IMR-90 (cell line): ENCODE data around the gene ZBTB8A. TPM values are rescaled to one million over a fixed set of nuclear protein-coding genes. Genes with fewer than 3 reads are reported as not detected.

Experiments
- ATAC-seq: fragments of 200-7000 bp; cut with Tn5 transposase; 2 replicates; pipeline ENCODE4 v1.9.1; 2020; ENCODE audit warnings: low read depth, mild to moderate bottlenecking, moderate library complexity
- BruUV-seq: library from RNA; stranded (reverse); fragments of 400-500 nt; replicated peaks from 2 replicates; lab custom pipeline; 2021; lab: Mats Ljungman, UMichigan
- CTCF ChIA-PET: fragments of 300-600 bp; formaldehyde crosslinking; extraction: SDS; loops from one replicate; lab custom pipeline; 2021; ENCODE audit warnings: antibody characterized with exemption; lab: Yijun Ruan, JAX
- POLR2A ChIA-PET: fragments of 300-600 bp; sonication (Branson Sonifier 250); formaldehyde crosslinking; loops from one replicate; lab custom pipeline; 2022; ENCODE audit warnings: antibody characterized with exemption; ENCODE audit not compliant: unreplicated experiment; lab: Charles Lee
- DNase-seq: peaks from one replicate; pipeline ENCODE4 v3.0.0; 2013
- H2AFZ ChIP-seq: replicated peaks from 2 replicates; pipeline ENCODE3; 2013; ENCODE audit warnings: low read length, mild to moderate bottlenecking; ENCODE audit not compliant: poor library complexity
- H2AK5ac ChIP-seq: 2 replicates; pipeline ENCODE4 v1.6.1; 2013; ENCODE audit warnings: low read depth, low read length, inconsistent platforms
- H2AK9ac ChIP-seq: replicated peaks from 2 replicates; pipeline ENCODE3; 2013; ENCODE audit warnings: mild to moderate bottlenecking, low read depth, low read length, moderate library complexity; ENCODE audit not compliant: poor library complexity
- H2BK120ac ChIP-seq: 2 replicates; pipeline ENCODE4 v1.6.1; 2013; ENCODE audit warnings: low read depth, low read length, inconsistent platforms
- H2BK15ac ChIP-seq: 3 replicates; pipeline ENCODE4 v1.6.1; 2013; ENCODE audit warnings: low read depth, low read length, inconsistent platforms
- H2BK20ac ChIP-seq: 2 replicates; pipeline ENCODE4 v1.6.1; 2013; ENCODE audit warnings: low read depth, mild to moderate bottlenecking, inconsistent platforms, low read length, moderate library complexity
- H2BK5ac ChIP-seq: 2 replicates; pipeline ENCODE4 v1.6.1; 2013; ENCODE audit warnings: mild to moderate bottlenecking, low read depth, low read length, inconsistent platforms; ENCODE audit not compliant: poor library complexity, severe bottlenecking
- H3K14ac ChIP-seq: replicated peaks from 2 replicates; pipeline ENCODE4 v1.6.1; 2013; ENCODE audit warnings: low read depth, low read length, inconsistent platforms
- H3K18ac ChIP-seq: 2 replicates; pipeline ENCODE4 v1.6.1; 2013; ENCODE audit warnings: low read depth, low read length, control low read depth
- H3K23ac ChIP-seq: 2 replicates; pipeline ENCODE4 v1.6.1; 2013; ENCODE audit warnings: low read depth, low read length, inconsistent platforms
- H3K27ac ChIP-seq: 2 replicates; pipeline ENCODE4 v1.5.1; 2013; ENCODE audit warnings: mild to moderate bottlenecking, control low read depth, low read length; ENCODE audit not compliant: insufficient read depth
- H3K27me3 ChIP-seq: 2 replicates; pipeline ENCODE4 v1.6.1; 2013; ENCODE audit warnings: low read length; ENCODE audit not compliant: control insufficient read depth, insufficient read depth
- H3K36me3 ChIP-seq: 2 replicates; pipeline ENCODE4 v1.6.1; 2013; ENCODE audit warnings: low read length, mixed read lengths; ENCODE audit not compliant: control insufficient read depth, insufficient read depth
- H3K4ac ChIP-seq: 2 replicates; pipeline ENCODE4 v1.6.1; 2013; ENCODE audit warnings: low read depth, low read length, inconsistent platforms
- H3K4me1 ChIP-seq: 2 replicates; pipeline ENCODE4 v1.6.1; 2013; ENCODE audit warnings: low read length, mixed read lengths; ENCODE audit not compliant: control insufficient read depth, insufficient read depth
- H3K4me2 ChIP-seq: 2 replicates; pipeline ENCODE4 v1.6.1; 2013; ENCODE audit warnings: low read depth, mild to moderate bottlenecking, control low read depth, low read length, moderate library complexity
- H3K4me3 ChIP-seq: 2 replicates; pipeline ENCODE4 v1.5.1; 2013; ENCODE audit warnings: low read depth, mild to moderate bottlenecking, control low read depth, low read length, moderate library complexity; ENCODE audit not compliant: insufficient read depth
- H3K56ac ChIP-seq: 2 replicates; pipeline ENCODE4 v1.6.1; 2013; ENCODE audit warnings: low read length, inconsistent platforms; ENCODE audit not compliant: insufficient read depth; ENCODE audit errors: extremely low read depth
- H3K79me1 ChIP-seq, 2 experiments: 2 replicates each; pipeline ENCODE4 v1.6.1; 2013; ENCODE audit warnings: low read length in 2 of 2, inconsistent platforms in 1 of 2, low read depth in 1 of 2
- H3K9ac ChIP-seq: 2 replicates; pipeline ENCODE4 v1.6.1; 2013; ENCODE audit warnings: low read depth, low read length, control low read depth
- H3K9me1 ChIP-seq: 2 replicates; pipeline ENCODE4 v1.6.1; 2013; ENCODE audit warnings: low read length, inconsistent platforms; ENCODE audit not compliant: insufficient read depth
- H3K9me3 ChIP-seq: 2 replicates; pipeline ENCODE4 v1.6.1; 2013; ENCODE audit warnings: low read length; ENCODE audit not compliant: control insufficient read depth, insufficient read depth
- H4K20me1 ChIP-seq: 2 replicates; pipeline ENCODE4 v1.6.1; 2013; ENCODE audit warnings: low read length, inconsistent platforms; ENCODE audit not compliant: insufficient read depth
- H4K5ac ChIP-seq: 2 replicates; pipeline ENCODE4 v1.6.1; 2013; ENCODE audit warnings: mild to moderate bottlenecking, low read depth, low read length, control low read depth
- H4K8ac ChIP-seq, 2 experiments: 2 replicates each; pipeline ENCODE4 v1.6.1; 2013; ENCODE audit warnings: low read depth in 2 of 2, low read length in 2 of 2, control low read depth in 1 of 2, inconsistent platforms in 1 of 2
- H4K91ac ChIP-seq: 2 replicates; pipeline ENCODE4 v1.6.1; 2013; ENCODE audit warnings: low read depth, low read length, inconsistent platforms; ENCODE audit not compliant: insufficient read depth
- BHLHE40 ChIP-seq: fragments of 150-350 bp; IDR thresholded peaks from 2 replicates; pipeline ENCODE4 v1.6.1; 2016; ENCODE audit warnings: mild to moderate bottlenecking, low read depth, low read length
- SMC3 ChIP-seq: fragments of 150-350 bp; IDR thresholded peaks from 2 replicates; pipeline ENCODE4 v1.6.1; 2016; ENCODE audit warnings: low read depth, mild to moderate bottlenecking, antibody characterized with exemption, low read length, moderate library complexity
- WGBS, 2 experiments: methylation state at CpG; one replicate each; pipeline versions ENCODE4 v1.1.5 to v1.1.7; 2013; ENCODE audit warnings: missing lambda C conversion rate in 2 of 2; ENCODE audit not compliant: insufficient read length in 1 of 2; ENCODE audit errors: extremely low coverage in 2 of 2; 5-methylcytosine and 5-hydroxymethylcytosine counted together
- dilution Hi-C: fragments of 300-500 bp; cut with HindIII; formaldehyde crosslinking; loops from one replicate; pipeline ENCODE4 v1.14.3; 2018; ENCODE audit warnings: low sequenced_read_pairs; ENCODE audit not compliant: unreplicated experiment
- in situ Hi-C: fragments of 300-500 bp; cut with MboI; formaldehyde crosslinking; loops from 3 replicates; pipeline ENCODE4 v1.14.3; 2019; ENCODE audit warnings: low sequenced_read_pairs, inconsistent platforms, mixed read lengths
- intact Hi-C: fragments of 100-400 bp; cut with micrococcal nuclease; formaldehyde crosslinking; loops from 2 replicates; pipeline ENCODE4 v1.10.0; 2022
- polyA plus RNA-seq, 3 experiments: library from polyadenylated mRNA; depleted of rRNA; stranded (reverse); fragments of >200 nt; gene quantifications; 2 replicates each; pipeline ENCODE4 v1.2.3, GENCODE V29; 2012; ENCODE audit warnings: low replicate concordance in 1 of 3
- total RNA-seq: library from RNA; depleted of rRNA; stranded (reverse); fragments of >200 nt; gene quantifications from 2 replicates; pipeline ENCODE4 v1.2.3, GENCODE V29; 2012
- TF ChIP-seq, protein P1 (sequence below): conservative IDR thresholded peaks from 2 replicates; pipeline ENCODE4 v1.5.1; 2012; ENCODE audit warnings: mild to moderate bottlenecking, low read depth, low read length, improper control_type of control experiment

ZBTB8A gene
- total and polyA plus RNA-seq, 2 of the 4 experiments (the other 2 are of a cell fraction) = 2.1 to 6.1 TPM

DNA sequence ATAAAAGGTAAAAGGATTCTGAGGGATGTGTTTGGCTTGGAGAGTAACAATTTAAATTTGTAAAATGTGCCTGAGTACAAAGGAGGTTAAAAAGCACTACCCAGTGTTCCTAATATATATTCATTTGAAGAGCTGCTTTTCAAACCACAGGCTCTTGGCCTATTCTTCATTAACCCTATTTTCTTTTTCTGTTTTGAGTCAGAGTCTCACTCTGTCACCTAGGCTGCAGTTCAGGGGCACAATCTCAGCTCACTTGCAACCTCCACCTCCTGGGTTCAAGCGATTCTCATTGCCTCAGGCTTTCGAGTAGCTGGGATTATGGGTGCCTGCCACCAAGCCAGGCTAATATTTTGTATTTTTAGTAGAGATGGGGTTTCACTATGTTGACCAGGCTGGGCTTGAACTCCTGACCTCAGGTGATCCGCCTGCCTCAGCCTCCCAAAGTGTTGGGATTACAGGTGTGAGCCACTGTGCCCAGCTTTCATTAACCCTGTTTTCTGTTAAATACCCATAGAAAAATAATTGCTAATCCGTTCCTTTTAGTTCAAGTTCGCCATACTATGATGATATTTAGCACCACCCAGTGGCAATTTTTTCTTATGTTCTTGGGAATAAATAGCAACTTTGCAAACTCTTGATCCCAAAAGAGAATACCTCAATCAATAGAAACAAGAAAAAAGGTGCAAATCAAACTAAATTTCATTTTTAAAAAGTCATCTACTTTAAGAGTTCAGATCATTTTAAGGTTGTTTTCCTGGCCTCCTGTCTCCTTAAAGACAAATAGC, 80.7 kb downstream of the ZBTB8A start:
- H2BK5ac ChIP-seq = no peak overlapping the region
- H2AFZ ChIP-seq = no peak overlapping the region
- no peak overlapping the region for H3K27ac ChIP-seq
- no peak overlapping the region for H3K14ac ChIP-seq
- H2BK15ac ChIP-seq = no peak overlapping the region
- H3K9me3 ChIP-seq = no peaks in the 10 kb centered on the region
- ChIA-PET CTCF (interaction anchor here (0.9 to 1.5 kb wide), 3 partner anchors 13 to 99 kb away, joined by 3 to 10 read pairs (median 4); no protein-coding TSS in a partner anchor), POLR2A (no interaction called here)
- H4K20me1 ChIP-seq = no peaks in the 10 kb centered on the region; the same call in 1 of the 2 replicates
- H3K27me3 ChIP-seq = no peaks in the 10 kb centered on the region
- no peak overlapping the region for H4K8ac ChIP-seq
- peak; percentile 29 for DNase-seq
- no peak overlapping the region for H2AK9ac ChIP-seq
- intact Hi-C loops (loop anchor here (5.0 kb wide), 1 partner anchor 173 kb away; no protein-coding TSS in a partner anchor), dilution Hi-C loops (no loop called here), in situ Hi-C loops (no loop called here)
- H3K36me3 ChIP-seq = peaks cover 5% of the 10 kb centered on the region
- no peak for ATAC-seq
- no peaks in the 10 kb centered on the region for H3K4me1 ChIP-seq
- H3K4me3 ChIP-seq = no peak overlapping the region
- H4K5ac ChIP-seq = no peak overlapping the region
- H3K56ac ChIP-seq = no peak overlapping the region
- H3K18ac ChIP-seq = no peak overlapping the region
- H3K9me1 ChIP-seq = 0 out of 2 replicates have a peak, but pooled peaks cover 2% of the 10 kb centered on the region
- no peak overlapping the region for H3K4ac ChIP-seq
- no CpG with 5 or more reads among the region's 5 CpGs for WGBS, 2 experiments
- no peak overlapping the region for H2BK120ac ChIP-seq
- H3K9ac ChIP-seq = no peak overlapping the region
- no peak overlapping the region for H4K91ac ChIP-seq
- no peak overlapping the region for H3K4me2 ChIP-seq
- no peak overlapping the region for H3K23ac ChIP-seq
- H2AK5ac ChIP-seq = no peak overlapping the region
- no peak overlapping the region for H2BK20ac ChIP-seq
- no TSS peak for BruUV-seq
- TF ChIP-seq BHLHE40 = no peak
- TF ChIP-seq SMC3 = peak; percentile 18; the same call in 1 of the 2 replicates
- TF ChIP-seq, protein P1, sequence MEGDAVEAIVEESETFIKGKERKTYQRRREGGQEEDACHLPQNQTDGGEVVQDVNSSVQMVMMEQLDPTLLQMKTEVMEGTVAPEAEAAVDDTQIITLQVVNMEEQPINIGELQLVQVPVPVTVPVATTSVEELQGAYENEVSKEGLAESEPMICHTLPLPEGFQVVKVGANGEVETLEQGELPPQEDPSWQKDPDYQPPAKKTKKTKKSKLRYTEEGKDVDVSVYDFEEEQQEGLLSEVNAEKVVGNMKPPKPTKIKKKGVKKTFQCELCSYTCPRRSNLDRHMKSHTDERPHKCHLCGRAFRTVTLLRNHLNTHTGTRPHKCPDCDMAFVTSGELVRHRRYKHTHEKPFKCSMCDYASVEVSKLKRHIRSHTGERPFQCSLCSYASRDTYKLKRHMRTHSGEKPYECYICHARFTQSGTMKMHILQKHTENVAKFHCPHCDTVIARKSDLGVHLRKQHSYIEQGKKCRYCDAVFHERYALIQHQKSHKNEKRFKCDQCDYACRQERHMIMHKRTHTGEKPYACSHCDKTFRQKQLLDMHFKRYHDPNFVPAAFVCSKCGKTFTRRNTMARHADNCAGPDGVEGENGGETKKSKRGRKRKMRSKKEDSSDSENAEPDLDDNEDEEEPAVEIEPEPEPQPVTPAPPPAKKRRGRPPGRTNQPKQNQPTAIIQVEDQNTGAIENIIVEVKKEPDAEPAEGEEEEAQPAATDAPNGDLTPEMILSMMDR = peak; percentile 32
- H3K79me1 ChIP-seq = no peaks in the 10 kb centered on the region; a peak in 1 of 4 replicates
